ENCODE data around the gene PRDM15.

- TF ChIP-seq CTCF (IDR thresholded peaks at IDR 0.05) = no peak
- no peak for TF ChIP-seq POLR2A (IDR thresholded peaks at IDR 0.05)
- no peak for TF ChIP-seq POLR2AphosphoS5 (IDR thresholded peaks at IDR 0.05)
Observed at GRCh38 chr21:41861255-41861654, 17.9 kb downstream of the PRDM15 start.
